ENCODE measurements around the gene RPL10.

Gene RPL10

GRCh38 chrX:154397888-154398667, at the start of gene RPL10:
Gene RPL10, plus strand, starts transcription at chrX:154398377. Its CDS starts 143 bp downstream, at chrX:154398520.
- DNase-seq (ENCODE audit: low read depth), result peak; percentile 96

GRCh38 chrX:154348646-154349358, 49.4 kb upstream of the RPL10 start:
- peak; percentile 38 for DNase-seq (ENCODE audit: low read depth)

GRCh38 chrX:154349359-154349935, 48.7 kb upstream of the RPL10 start:
- DNase-seq (ENCODE audit: low read depth), result peak; percentile 27

- DNase-seq (ENCODE audit: low read depth), result peak; percentile 20
Observed at GRCh38 chrX:154349979-154350378, 48.2 kb upstream of the RPL10 start.

- DNase-seq (ENCODE audit: low read depth), result peak; percentile 20
Observed at GRCh38 chrX:154350429-154351182, 47.6 kb upstream of the RPL10 start.

GRCh38 chrX:154351183-154352011, 46.8 kb upstream of the RPL10 start:
- peak; percentile 16 for DNase-seq (ENCODE audit: low read depth)

GRCh38 chrX:154352012-154352401, 46.2 kb upstream of the RPL10 start:
- DNase-seq (ENCODE audit: low read depth), result no peak

GRCh38 chrX:154352466-154352865, 45.7 kb upstream of the RPL10 start:
- peak; percentile 18 for DNase-seq (ENCODE audit: low read depth)

- DNase-seq (ENCODE audit: low read depth), result peak; percentile 17
Observed at GRCh38 chrX:154353172-154353843, 44.9 kb upstream of the RPL10 start.

GRCh38 chrX:154354013-154354412, 44.2 kb upstream of the RPL10 start:
- DNase-seq (ENCODE audit: low read depth), result peak; percentile 18

GRCh38 chrX:154354516-154354915, 43.7 kb upstream of the RPL10 start:
- no peak for DNase-seq (ENCODE audit: low read depth)

GRCh38 chrX:154355094-154355775, 42.9 kb upstream of the RPL10 start:
- peak; percentile 26 for DNase-seq (ENCODE audit: low read depth)

- peak; percentile 41 for DNase-seq (ENCODE audit: low read depth)
Observed at GRCh38 chrX:154355776-154356140, 42.4 kb upstream of the RPL10 start.

GRCh38 chrX:154356596-154356995, 41.6 kb upstream of the RPL10 start:
- DNase-seq (ENCODE audit: low read depth), result peak; percentile 16

- DNase-seq (ENCODE audit: low read depth), result peak; percentile 15
Observed at GRCh38 chrX:154357205-154357604, 41.0 kb upstream of the RPL10 start.

- DNase-seq (ENCODE audit: low read depth), result peak; percentile 10
Observed at GRCh38 chrX:154358011-154358410, 40.2 kb upstream of the RPL10 start.

- peak; percentile 7 for DNase-seq (ENCODE audit: low read depth)
Observed at GRCh38 chrX:154358829-154359228, 39.3 kb upstream of the RPL10 start.

GRCh38 chrX:154359362-154360154, 38.6 kb upstream of the RPL10 start:
- DNase-seq (ENCODE audit: low read depth), result no peak

- no peak for DNase-seq (ENCODE audit: low read depth)
Observed at GRCh38 chrX:154360155-154360713, 37.9 kb upstream of the RPL10 start.
